ENCODE data around the gene EEF1E1.
"Not testable (repeated sequence)": the region's sequence is repeated elsewhere in the genome, so short reads cannot be mapped to it uniquely, and the experiment has no call there.

EEF1E1 gene

GRCh38 chr6:8061736-8062135 lies 40.6 kb downstream of the EEF1E1 start:
- no peak for DNase-seq

DNA sequence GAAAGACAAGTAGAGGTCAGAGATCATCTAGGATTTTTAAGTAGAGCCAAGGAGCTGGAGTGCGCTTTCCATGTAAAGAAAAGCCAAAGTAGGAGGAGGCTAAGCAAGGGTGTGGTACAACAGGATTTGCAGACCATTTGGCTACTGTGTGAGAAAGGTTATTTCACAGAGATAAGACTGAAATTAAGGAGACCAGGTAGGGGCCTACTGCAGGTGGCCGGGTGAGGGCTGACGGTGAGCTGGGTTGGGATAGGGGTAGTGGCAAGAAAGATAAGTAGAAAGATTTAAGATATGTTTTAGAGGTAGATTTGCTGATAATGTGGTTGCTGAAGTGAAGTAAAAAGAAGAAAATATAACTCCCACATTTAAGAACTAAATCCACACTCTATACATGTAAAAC lies 42.0 kb downstream of the EEF1E1 start:
- DNase-seq = no peak

DNA sequence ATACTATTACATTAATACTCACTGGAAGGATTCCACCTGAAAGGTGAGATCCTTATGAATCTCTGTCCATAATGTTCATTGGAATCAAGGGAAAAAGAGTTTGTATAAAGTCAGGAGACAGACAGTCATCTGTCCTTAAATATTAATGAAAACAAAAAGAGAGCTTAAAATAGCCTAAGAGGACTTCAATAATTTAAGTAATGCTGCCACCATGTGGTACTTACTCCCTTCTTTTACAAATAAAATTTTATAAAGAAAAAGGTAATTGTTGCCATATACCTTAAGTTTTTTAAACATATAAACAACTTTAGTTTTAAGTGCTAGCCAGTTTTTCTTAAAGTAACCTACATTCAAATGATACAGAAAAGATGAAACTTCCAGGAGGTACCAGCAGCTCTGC lies 43.2 kb downstream of the EEF1E1 start:
- DNase-seq = no peak

DNA sequence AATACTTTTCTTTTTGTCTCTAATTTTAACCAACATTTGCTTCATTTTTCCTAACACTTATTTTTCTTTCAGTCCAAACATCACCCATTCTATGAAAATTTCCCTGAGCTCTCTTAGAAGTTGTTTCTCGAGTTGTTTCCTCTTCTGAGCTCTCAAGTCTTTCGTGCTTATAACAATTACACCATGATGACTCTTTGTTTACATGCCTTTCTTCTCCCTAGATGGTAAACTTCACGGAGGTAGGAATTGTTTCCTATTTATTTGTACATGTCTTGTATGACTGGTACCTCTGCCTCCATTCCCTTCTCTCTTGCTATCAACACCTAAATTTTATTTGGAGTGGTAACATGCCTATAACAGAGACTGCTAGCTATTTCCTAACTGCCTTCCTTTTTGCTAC lies 44.6 kb downstream of the EEF1E1 start:
- DNase-seq = no peak

DNA sequence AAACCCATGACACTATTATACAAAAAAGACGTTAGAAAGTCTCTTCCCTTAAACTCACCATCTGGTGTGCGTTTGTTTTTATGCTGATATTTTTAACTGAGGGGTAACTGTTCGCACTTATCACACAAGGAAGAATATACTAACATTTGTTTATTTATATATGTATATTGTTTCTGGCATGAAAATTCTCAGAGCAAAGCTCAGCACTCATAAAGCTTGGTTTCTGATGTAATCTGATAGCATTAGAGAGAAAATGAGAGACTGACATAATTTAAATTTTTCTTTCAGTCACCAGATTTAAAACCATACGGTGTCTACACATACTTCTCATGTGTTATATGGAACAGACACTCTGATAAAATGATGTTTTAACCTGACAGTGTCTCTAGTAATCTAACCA lies 45.1 kb downstream of the EEF1E1 start:
- DNase-seq = no peak

DNA sequence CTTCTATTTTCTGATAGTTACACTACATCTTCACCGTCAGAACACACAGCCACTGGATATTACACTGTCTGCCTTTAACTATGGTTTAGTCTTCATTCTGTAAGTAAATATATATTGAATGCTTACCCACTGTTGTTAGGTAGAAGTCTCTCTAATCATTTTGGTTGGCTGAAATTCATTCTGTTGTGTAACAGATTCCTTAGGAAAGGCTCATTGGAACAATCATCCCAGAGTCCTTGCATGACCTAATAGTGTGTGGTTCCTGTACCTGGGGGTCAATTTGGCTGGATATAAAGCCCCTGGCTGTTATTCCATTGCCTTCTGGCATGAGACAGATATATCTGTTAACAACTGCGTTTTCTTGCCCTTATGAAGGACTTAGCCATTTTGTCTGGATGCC lies 48.1 kb downstream of the EEF1E1 start:
- DNase-seq = no peak

GRCh38 chr6:8047541-8048292 lies 54.6 kb downstream of the EEF1E1 start:
- DNase-seq = no peak

DNA sequence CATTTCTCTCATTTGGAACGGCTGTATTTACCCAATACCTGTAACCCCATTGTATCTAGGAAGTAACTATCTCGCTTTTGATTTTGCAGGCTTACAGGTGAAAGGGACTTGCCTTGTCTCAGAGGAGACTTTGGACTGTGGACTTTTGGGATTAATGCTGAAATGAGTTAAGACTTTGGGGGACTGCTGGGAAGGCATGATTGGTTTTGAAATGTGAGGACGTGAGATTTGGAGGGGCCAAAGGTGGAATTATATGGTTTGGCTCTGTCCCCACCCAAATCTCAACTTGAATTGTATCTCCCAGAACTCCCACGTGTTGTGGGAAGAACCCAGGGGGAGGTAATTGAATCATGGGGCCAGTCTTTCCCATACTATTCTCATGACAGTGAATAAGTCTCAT lies 56.6 kb downstream of the EEF1E1 start:
- not testable (repeated sequence) for DNase-seq

DNA sequence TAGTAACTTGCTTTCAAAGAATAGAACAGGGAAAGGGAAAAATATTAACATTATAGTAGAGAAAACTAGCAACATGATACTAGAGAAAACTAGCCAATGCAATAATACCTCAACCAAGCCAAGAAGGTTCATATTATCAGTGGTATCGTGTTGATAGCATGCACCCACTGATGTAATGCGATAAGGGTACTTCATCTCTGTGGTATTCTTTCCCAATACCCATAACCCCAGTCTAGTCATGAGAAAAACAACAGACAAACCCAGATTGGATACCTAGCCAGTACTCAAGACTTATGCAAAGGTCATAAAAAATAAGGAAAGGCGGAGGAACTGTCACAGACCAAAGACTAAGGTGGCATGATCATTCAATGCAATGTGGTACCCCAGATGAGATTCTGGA lies 59.1 kb downstream of the EEF1E1 start:
- DNase-seq = no peak

DNA sequence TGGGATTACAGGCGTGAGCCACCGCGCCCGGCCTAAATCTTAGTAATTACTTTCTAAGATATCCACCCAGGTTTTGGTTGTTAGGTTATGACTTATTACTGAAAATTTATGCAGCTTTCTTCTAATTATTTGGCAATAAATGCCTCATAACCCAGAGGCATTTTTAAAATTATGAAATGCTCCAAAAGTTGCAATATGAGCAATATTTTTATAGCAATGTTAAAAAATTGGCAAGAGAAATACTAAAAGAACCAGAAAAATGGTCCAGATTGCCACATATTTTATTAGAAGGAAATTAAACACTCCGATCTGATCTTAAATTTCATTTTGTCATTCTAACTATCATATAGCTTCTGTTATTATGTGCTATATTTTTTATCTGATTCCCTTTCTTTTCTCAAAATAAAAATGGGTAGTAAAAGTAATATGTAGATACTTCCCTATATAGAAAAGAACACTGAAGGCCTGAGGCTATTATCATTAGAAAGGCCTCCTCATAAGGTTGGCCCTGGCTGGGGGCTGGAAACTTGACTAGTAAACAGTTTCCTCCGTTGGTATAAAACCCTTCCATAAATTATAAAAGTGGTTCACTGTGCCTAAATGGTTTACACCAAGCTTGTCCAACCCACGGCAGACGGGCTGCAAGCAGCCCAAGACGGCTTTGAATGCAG lies 60.3 kb downstream of the EEF1E1 start:
- no peak for DNase-seq

- not testable (repeated sequence) for DNase-seq
These were observed 68.2 kb downstream of the EEF1E1 start for GRCh38 chr6:8034107-8034506.

GRCh38 chr6:8030920-8031319 lies 71.4 kb downstream of the EEF1E1 start:
- DNase-seq = no peak
